ENCODE results near the gene IQCE.

The IQCE gene

GRCh38 chr7:2604608-2605174 is 45.9 kb downstream of the IQCE start:
- Histone ChIP-seq H3F3A (ENCODE audit: insufficient read depth, low read length) (no peaks in the 10 kb centered on the region), H3K9ac (ENCODE audit: low read length) (no peak overlapping the region), H3K79me2 (ENCODE audit: low read length) (no peaks in the 10 kb centered on the region), H2AFZ (ENCODE audit: low read length) (no peak overlapping the region), H3K4me1 (ENCODE audit: low read length) (no peaks in the 10 kb centered on the region), H3K27me3 (replicated peaks; ENCODE audit: insufficient read depth, low read length) (no peaks in the 10 kb centered on the region), H3K9me2 (replicated peaks; ENCODE audit: insufficient read depth, low read length) (no peaks in the 10 kb centered on the region), H3K27ac (ENCODE audit: low read length) (no peak overlapping the region), H3K4me2 (ENCODE audit: low read depth, low read length) (no peak overlapping the region), H4K20me1 (ENCODE audit: insufficient read depth, low read length) (no peaks in the 10 kb centered on the region), H3K4me3 (ENCODE audit: low read length) (no peak overlapping the region), H3K9me3 (replicated peaks; ENCODE audit: insufficient read depth, low read length) (no peaks in the 10 kb centered on the region), H3K36me3 (replicated peaks; ENCODE audit: insufficient read depth, low read length) (no peaks in the 10 kb centered on the region)
- no peak for TF ChIP-seq CTCF (IDR thresholded peaks at IDR 0.05; ENCODE audit: low read length)
- no peak for TF ChIP-seq EZH2phosphoT487 (IDR thresholded peaks at IDR 0.05; ENCODE audit: low read length)
- no peak for TF ChIP-seq EZH2 (optimal IDR thresholded peaks at IDR 0.05; ENCODE audit: low read depth, low read length)
- no peak for DNase-seq

GRCh38 chr7:2605608-2606538 is 47.1 kb downstream of the IQCE start:
- TF ChIP-seq CTCF (IDR thresholded peaks at IDR 0.05; ENCODE audit: low read length) (no peak), EZH2phosphoT487 (IDR thresholded peaks at IDR 0.05; ENCODE audit: low read length) (no peak), EZH2 (optimal IDR thresholded peaks at IDR 0.05; ENCODE audit: low read depth, low read length) (no peak)

GRCh38 chr7:2606539-2606936 is 47.8 kb downstream of the IQCE start:
- no peak overlapping the region for H3K4me3 ChIP-seq (ENCODE audit: low read length)
- TF ChIP-seq EZH2phosphoT487 (IDR thresholded peaks at IDR 0.05; ENCODE audit: low read length) (no peak), EZH2 (optimal IDR thresholded peaks at IDR 0.05; ENCODE audit: low read depth, low read length) (no peak), CTCF (IDR thresholded peaks at IDR 0.05; ENCODE audit: low read length) (no peak)

More at GRCh38 chr7:2605608-2606538, 47.1 kb downstream of the IQCE start:
- Histone ChIP-seq H3K4me2 (ENCODE audit: low read depth, low read length) (no peak overlapping the region), H2AFZ (ENCODE audit: low read length) (no peak overlapping the region), H4K20me1 (ENCODE audit: insufficient read depth, low read length) (no peaks in the 10 kb centered on the region), H3K9me3 (replicated peaks; ENCODE audit: insufficient read depth, low read length) (no peaks in the 10 kb centered on the region), H3K4me1 (ENCODE audit: low read length) (no peaks in the 10 kb centered on the region), H3F3A (ENCODE audit: insufficient read depth, low read length) (no peaks in the 10 kb centered on the region), H3K79me2 (ENCODE audit: low read length) (no peaks in the 10 kb centered on the region), H3K36me3 (replicated peaks; ENCODE audit: insufficient read depth, low read length) (no peaks in the 10 kb centered on the region), H3K4me3 (ENCODE audit: low read length) (no peak overlapping the region), H3K27ac (ENCODE audit: low read length) (no peak overlapping the region), H3K27me3 (replicated peaks; ENCODE audit: insufficient read depth, low read length) (no peaks in the 10 kb centered on the region), H3K9ac (ENCODE audit: low read length) (no peak overlapping the region), H3K9me2 (replicated peaks; ENCODE audit: insufficient read depth, low read length) (no peaks in the 10 kb centered on the region)
- no peak for DNase-seq

More at GRCh38 chr7:2606539-2606936, 47.8 kb downstream of the IQCE start:
- Histone ChIP-seq H3K36me3 (replicated peaks; ENCODE audit: insufficient read depth, low read length) (no peaks in the 10 kb centered on the region), H3F3A (ENCODE audit: insufficient read depth, low read length) (no peaks in the 10 kb centered on the region), H3K27ac (ENCODE audit: low read length) (no peak overlapping the region), H3K27me3 (replicated peaks; ENCODE audit: insufficient read depth, low read length) (no peaks in the 10 kb centered on the region), H3K9ac (ENCODE audit: low read length) (no peak overlapping the region), H3K4me1 (ENCODE audit: low read length) (no peaks in the 10 kb centered on the region), H3K9me2 (replicated peaks; ENCODE audit: insufficient read depth, low read length) (no peaks in the 10 kb centered on the region), H3K9me3 (replicated peaks; ENCODE audit: insufficient read depth, low read length) (no peaks in the 10 kb centered on the region), H4K20me1 (ENCODE audit: insufficient read depth, low read length) (no peaks in the 10 kb centered on the region), H3K79me2 (ENCODE audit: low read length) (no peaks in the 10 kb centered on the region), H2AFZ (ENCODE audit: low read length) (no peak overlapping the region), H3K4me2 (ENCODE audit: low read depth, low read length) (no peak overlapping the region)
- DNase-seq, result no peak

Measured in MM.1S (cell line).